Mesothelial cell of epicardium (in vitro differentiated cells): Measurements from ENCODE around the gene GNRHR. TPM values are rescaled to one million over a fixed set of nuclear protein-coding genes. Genes with fewer than 3 reads are reported as not detected.

Experiments used
- DNase-seq, 2 experiments: peaks; one replicate each; pipeline ENCODE4 v3.0.0; 2021; ENCODE audit warnings: low spot score in 2 of 2; ENCODE audit not compliant: unreplicated experiment in 2 of 2
- H3K27ac Mint-ChIP-seq: 2 replicates; pipeline ENCODE4 v1.8.0; 2021; ENCODE audit warnings: mixed read lengths
- H3K27me3 Mint-ChIP-seq: 2 replicates; pipeline ENCODE4 v1.8.0; 2021; ENCODE audit warnings: low read depth, mixed read lengths
- H3K36me3 Mint-ChIP-seq: 2 replicates; pipeline ENCODE4 v1.8.0; 2021; ENCODE audit warnings: mixed read lengths
- H3K4me1 Mint-ChIP-seq: 2 replicates; pipeline ENCODE4 v1.8.0; 2021; ENCODE audit warnings: mixed read lengths
- H3K4me3 Mint-ChIP-seq: 2 replicates; pipeline ENCODE4 v1.8.0; 2021; ENCODE audit warnings: mild to moderate bottlenecking, moderate library complexity, mixed read lengths
- H3K9me3 Mint-ChIP-seq: 2 replicates; pipeline ENCODE4 v1.8.0; 2021; ENCODE audit warnings: mixed read lengths
- total RNA-seq: library from RNA; stranded (reverse); gene quantifications from 3 replicates; pipeline ENCODE4 v1.2.1, GENCODE V29; 2021
- TF ChIP-seq, protein P1 (sequence below): fragments of 200-600 bp; sonication (generic); IDR thresholded peaks from one replicate; pipeline ENCODE4 v1.5.0; 2021; ENCODE audit warnings: antibody characterized with exemption; ENCODE audit not compliant: unreplicated experiment

Gene GNRHR, protein sequence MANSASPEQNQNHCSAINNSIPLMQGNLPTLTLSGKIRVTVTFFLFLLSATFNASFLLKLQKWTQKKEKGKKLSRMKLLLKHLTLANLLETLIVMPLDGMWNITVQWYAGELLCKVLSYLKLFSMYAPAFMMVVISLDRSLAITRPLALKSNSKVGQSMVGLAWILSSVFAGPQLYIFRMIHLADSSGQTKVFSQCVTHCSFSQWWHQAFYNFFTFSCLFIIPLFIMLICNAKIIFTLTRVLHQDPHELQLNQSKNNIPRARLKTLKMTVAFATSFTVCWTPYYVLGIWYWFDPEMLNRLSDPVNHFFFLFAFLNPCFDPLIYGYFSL
- not detected in 3 replicates for total RNA-seq

DNA sequence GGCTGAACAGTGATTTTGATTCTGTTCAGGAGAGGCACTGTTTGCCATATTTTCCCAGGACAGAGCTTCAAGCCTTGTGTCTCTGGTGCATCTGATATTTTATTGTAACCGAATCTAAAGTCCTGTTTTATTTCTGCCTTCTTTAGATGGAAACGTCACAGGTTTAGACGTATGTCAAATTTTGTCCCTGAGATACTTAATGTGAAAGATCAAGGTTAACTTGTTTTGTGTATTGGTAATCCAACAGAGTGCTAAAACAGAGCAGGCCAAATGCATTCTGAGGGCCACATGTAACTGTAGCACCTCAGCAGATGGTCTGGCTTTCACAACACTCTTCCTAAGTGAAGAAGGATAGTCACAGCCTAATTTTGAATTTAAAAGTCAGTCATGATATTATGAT, at the start of gene GNRHR:
Gene GNRHR, minus strand, starts transcription at position 101 of the 400 bp plus-strand sequence. Its CDS starts 53 bp downstream, at position 48.
- DNase-seq = no peak
- no peak within 1 kb of the TSS for H3K27ac Mint-ChIP-seq
- H3K36me3 Mint-ChIP-seq = no peaks in the 10 kb centered on the region
- no peak within 1 kb of the TSS for H3K4me3 Mint-ChIP-seq
- TF ChIP-seq, protein P1, sequence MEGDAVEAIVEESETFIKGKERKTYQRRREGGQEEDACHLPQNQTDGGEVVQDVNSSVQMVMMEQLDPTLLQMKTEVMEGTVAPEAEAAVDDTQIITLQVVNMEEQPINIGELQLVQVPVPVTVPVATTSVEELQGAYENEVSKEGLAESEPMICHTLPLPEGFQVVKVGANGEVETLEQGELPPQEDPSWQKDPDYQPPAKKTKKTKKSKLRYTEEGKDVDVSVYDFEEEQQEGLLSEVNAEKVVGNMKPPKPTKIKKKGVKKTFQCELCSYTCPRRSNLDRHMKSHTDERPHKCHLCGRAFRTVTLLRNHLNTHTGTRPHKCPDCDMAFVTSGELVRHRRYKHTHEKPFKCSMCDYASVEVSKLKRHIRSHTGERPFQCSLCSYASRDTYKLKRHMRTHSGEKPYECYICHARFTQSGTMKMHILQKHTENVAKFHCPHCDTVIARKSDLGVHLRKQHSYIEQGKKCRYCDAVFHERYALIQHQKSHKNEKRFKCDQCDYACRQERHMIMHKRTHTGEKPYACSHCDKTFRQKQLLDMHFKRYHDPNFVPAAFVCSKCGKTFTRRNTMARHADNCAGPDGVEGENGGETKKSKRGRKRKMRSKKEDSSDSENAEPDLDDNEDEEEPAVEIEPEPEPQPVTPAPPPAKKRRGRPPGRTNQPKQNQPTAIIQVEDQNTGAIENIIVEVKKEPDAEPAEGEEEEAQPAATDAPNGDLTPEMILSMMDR = no peak
- H3K4me1 Mint-ChIP-seq = peaks cover 5% of the 10 kb centered on the region
- no peaks in the 10 kb centered on the region for H3K9me3 Mint-ChIP-seq
- H3K27me3 Mint-ChIP-seq = no peaks in the 10 kb centered on the region

DNA sequence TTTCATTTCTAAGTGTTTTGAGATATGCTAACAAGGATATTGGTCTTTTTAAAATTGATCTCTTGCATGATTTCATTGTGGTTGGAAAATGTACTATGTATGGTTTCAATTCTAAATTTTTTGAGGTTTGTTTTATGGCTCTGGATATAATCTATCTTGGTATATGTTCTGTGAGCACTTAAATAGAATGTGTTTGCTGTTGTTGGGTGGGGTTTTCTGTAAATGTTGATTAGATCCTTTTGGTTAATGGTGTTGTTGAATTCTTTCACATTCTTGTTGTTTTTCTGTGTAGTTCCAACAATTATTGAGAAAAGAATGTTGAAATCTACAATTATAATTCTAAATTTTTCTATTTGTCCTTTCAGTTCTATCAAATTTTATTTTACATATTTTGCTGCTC, 42.6 kb upstream of the GNRHR start:
- Mint-ChIP-seq H3K36me3 (no peaks in the 10 kb centered on the region), H3K4me1 (no peaks in the 10 kb centered on the region), H3K27ac (no peak overlapping the region), H3K4me3 (no peak overlapping the region), H3K9me3 (peaks cover 9% of the 10 kb centered on the region), H3K27me3 (no peaks in the 10 kb centered on the region)
- no peak for DNase-seq
- TF ChIP-seq, protein P1 = no peak

DNA sequence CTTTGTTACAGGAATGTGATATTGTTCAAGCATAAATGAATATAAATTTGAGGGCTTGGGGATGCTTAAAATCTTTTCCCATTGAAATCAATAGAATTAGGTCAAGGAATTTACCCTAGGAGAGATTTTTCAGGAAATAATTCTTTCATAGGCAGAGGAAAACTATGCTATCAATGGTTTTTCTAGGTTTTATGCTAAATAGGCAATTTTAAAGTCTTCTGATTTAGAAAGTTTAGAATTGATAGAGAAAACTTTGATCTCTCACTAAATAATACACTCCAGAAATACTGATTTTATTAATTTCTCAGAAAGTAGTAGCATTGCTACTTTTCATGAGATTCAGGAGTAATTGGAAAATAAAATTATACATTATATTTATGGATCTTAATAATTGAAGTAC, 36.5 kb upstream of the GNRHR start:
- DNase-seq = no peak
- Mint-ChIP-seq H3K27ac (no peak overlapping the region), H3K27me3 (no peaks in the 10 kb centered on the region), H3K4me1 (no peaks in the 10 kb centered on the region), H3K36me3 (no peaks in the 10 kb centered on the region), H3K4me3 (no peak overlapping the region), H3K9me3 (peaks cover 8% of the 10 kb centered on the region)
- TF ChIP-seq, protein P1 = no peak

DNA sequence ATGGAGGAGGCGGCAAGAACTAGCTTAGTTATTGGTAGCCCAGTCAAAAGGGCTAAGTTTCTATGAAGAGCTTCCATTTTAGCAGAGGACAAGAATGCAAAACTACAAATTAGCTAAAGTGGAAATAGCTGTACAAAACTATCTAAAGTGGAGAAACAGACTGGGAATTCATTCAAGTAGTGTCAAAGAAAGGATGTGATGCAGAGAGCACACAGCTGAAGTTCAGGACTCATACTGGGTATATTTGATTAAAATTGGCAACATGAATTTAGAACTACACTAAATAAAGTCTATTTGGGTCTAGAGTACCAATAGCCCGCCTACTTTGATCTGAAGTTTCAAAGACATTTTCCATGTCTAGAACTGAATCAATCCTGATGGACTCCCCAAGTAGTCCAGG, 33.1 kb upstream of the GNRHR start:
- Mint-ChIP-seq H3K27me3 (no peaks in the 10 kb centered on the region), H3K36me3 (no peaks in the 10 kb centered on the region), H3K4me1 (no peaks in the 10 kb centered on the region), H3K27ac (no peak overlapping the region), H3K4me3 (no peak overlapping the region), H3K9me3 (peaks cover 4% of the 10 kb centered on the region)
- TF ChIP-seq, protein P1 = no peak
- DNase-seq = no peak

DNA sequence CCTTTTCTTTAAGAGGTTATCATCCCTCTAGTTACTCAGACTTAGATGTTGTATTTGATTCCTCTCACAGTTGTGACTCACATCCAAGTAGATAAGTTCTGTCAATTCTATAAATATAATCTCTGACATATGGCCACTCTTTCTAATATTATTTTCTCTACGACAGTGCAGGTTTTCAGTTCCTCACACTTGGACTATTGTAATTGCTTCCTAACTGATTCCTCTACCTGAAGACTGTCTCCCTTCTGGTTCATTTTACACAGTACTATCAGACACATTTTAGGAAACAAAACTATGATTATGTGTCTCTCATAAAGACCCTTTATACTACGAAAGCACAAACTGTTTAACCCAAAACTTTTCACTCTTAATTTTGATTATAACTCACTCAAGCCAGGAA, 31.3 kb upstream of the GNRHR start:
- no peaks in the 10 kb centered on the region for H3K27me3 Mint-ChIP-seq
- no peaks in the 10 kb centered on the region for H3K4me1 Mint-ChIP-seq
- DNase-seq = no peak
- H3K4me3 Mint-ChIP-seq = no peak overlapping the region
- H3K27ac Mint-ChIP-seq = no peak overlapping the region
- no peaks in the 10 kb centered on the region for H3K36me3 Mint-ChIP-seq
- TF ChIP-seq, protein P1 = no peak
- no peaks in the 10 kb centered on the region for H3K9me3 Mint-ChIP-seq
